GM12874 (cell line): ENCODE data around the gene ANK3.

ENCODE experiments used
- TF ChIP-seq, protein P1 (sequence below): IDR thresholded peaks from 2 replicates; pipeline ENCODE4 v1.5.1; 2011; ENCODE audit warnings: low read depth, mild to moderate bottlenecking, control low read depth, low read length, moderate library complexity; ENCODE audit not compliant: insufficient read depth

The ANK3 gene

DNA sequence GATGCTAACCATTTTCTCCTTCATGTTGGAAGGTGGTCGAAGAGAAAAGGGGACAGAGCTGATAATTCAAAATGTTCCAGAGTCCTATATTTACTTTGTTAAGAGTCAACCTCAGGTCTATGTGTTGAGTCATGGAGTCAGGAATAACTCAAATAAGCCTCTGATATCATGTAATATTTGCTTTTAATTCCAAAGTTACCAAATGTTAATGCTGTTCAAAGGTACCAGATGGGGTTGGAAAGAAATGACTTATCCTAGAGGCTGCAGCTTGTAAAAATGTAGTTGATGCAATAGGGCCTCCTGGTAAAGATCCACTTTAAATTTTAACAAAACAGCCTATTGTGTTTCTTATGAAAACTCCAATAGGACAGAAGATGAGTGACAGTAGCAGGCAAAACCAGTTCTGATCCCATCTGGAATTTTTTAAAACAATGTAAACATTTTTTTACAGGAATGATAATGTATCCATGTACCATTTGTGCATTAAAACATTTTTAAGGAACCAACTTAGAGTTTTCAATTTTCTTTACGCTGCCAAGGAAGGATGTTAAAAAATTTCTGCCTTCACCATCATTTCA lies 218.2 kb downstream of the ANK3 start:
- TF ChIP-seq, protein P1, sequence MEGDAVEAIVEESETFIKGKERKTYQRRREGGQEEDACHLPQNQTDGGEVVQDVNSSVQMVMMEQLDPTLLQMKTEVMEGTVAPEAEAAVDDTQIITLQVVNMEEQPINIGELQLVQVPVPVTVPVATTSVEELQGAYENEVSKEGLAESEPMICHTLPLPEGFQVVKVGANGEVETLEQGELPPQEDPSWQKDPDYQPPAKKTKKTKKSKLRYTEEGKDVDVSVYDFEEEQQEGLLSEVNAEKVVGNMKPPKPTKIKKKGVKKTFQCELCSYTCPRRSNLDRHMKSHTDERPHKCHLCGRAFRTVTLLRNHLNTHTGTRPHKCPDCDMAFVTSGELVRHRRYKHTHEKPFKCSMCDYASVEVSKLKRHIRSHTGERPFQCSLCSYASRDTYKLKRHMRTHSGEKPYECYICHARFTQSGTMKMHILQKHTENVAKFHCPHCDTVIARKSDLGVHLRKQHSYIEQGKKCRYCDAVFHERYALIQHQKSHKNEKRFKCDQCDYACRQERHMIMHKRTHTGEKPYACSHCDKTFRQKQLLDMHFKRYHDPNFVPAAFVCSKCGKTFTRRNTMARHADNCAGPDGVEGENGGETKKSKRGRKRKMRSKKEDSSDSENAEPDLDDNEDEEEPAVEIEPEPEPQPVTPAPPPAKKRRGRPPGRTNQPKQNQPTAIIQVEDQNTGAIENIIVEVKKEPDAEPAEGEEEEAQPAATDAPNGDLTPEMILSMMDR = no peak

DNA sequence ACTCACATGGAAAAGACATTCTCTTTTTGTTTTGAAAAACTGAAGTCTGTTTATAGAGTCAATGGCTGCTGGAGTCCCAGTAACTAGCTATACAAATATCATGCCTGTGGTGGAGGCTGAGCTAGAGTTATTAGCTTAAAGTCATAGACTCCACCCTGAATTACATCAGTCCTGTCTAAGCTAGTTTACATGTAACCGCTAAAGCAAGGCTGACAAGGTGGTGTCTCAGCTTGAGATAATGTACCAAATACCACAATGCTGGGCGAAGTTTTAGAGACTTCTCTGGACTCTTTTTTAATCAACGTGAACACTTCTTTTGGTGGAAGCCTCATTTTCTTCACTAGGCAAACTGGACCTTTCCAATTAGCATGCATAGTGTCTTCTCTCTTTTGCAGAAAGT lies 219.4 kb downstream of the ANK3 start:
- TF ChIP-seq, protein P1 = no peak

DNA sequence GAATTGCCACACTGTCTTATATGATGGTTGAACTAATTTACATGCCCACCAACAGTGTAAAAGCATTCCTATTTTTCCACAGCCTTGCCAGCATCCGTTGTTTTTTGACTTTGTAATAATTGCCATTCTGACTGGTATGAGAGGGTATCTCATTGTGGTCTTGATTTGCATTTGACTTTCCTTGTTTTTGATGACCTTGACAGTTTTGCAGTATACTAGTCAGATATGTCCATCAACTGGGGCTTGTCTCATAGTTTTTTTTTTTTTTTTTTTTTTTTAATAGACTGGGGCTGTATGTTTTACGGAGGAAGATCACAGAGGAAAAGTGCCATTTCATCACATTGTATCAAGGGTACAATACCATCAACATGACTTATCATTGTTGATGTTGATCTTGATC lies 220.6 kb downstream of the ANK3 start:
- TF ChIP-seq, protein P1 = no peak

DNA sequence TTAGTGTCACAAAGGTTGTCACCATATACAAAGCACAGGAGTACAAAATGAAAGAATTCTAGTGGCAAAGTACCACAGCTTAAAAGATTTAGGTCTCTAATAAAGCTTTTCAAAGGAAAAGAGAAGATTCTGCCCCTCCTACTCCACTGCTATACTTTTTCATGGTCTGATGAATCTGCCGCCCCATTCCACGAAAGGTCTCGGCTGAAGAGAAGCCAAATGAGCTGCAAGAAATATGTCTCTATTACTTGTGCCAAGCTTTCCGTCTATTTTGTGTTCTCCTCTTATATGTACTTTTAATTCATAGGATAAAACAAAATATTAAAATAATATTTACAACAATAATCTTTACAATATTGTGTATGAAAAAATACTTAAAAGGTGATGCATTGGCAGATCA lies 222.6 kb downstream of the ANK3 start:
- TF ChIP-seq, protein P1 = no peak

DNA sequence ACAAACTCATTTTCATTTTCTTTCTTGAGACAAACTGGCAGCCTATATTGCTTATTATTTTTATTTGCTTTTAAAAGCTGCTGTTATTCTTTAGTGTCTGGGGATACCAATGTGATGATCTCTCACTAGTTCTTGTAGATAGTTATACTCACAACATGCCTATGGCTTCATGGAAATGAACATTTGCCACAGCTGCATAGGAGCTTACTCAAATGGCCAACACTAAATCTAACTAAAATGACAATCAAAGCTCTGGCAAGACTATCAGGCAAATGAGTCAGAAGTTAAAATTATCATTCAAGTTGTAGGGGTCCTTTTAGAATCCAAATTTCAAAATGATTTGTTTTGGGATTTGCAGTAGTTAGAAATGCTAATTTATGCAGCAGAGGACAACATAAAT lies 225.9 kb downstream of the ANK3 start:
- TF ChIP-seq, protein P1 = no peak

DNA sequence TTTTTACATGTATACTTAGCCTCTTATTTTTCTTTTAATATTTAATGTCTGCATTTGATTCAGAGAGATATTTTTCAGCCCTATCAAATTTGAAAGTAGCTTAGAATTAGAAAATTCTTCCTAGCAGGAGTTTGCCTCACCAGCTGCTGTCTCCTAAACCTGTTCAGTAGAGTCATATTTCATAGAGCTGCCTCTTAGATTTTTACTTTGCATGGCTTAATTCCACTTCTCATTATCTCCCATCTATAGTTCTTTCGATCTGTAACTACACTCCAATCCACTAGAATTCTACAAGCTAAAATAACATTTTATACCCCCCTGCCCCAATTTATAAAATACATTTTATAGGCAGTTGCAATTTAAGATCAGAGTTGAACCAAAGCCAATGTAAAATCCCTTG lies 227.0 kb downstream of the ANK3 start:
- TF ChIP-seq, protein P1 = no peak

DNA sequence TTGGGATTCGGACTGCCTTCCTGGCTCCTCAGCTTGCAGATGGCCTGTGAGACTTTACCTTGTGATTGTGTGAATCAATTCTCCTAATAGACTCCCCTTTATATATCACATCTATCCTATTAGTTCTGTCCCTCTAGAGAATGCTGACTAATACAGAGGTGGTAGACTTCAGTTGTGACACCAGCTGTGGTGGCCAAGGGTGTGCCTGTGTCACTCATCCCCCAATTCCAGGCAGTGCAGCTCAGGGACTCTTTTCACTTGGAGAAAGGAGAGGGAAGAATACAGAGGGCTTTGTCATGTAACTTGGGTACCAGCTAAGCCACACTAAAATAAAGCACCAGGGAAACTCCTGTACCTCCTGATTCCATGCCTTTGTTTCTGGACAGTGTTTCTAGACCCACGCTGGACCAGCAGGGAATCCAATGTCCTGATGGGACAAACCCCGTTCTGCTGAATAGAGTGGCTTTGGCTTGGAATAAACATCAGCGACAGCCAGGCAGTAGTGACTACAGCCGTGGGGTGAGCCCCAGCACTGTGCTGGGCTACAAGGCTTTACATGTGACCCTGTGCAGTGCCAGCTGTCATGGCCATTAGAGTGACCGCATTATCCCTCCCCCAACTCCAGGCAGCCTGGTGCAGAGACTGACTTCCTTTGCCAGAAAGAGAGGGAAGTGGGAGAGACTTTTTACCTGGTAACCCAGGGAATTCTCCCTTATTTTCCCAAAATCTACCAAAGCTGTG lies 233.6 kb downstream of the ANK3 start:
- TF ChIP-seq, protein P1 = no peak
